ENCODE measurements around the gene C2orf72. TPM values are rescaled to one million over a fixed set of nuclear protein-coding genes. Genes with fewer than 3 reads are reported as not detected.

C2orf72 gene
- total and polyA plus RNA-seq, 4 donors = 0.28 to 1.3 (median 0.56) TPM

- no peaks in the 10 kb centered on the region for H3K27me3 ChIP-seq (ENCODE audit: control insufficient read depth in 3 of 3, insufficient read depth in 3 of 3, low read length in 2 of 3)
- peaks cover 10 to 34% (median 28%) of the 10 kb centered on the region in 4 donors for H3K36me3 ChIP-seq (ENCODE audit: control insufficient read depth in 4 of 4, insufficient read depth in 4 of 4, low read length in 4 of 4)
- H3K4me3 ChIP-seq = no peak overlapping the region
- no peaks in the 10 kb centered on the region for H3K4me1 ChIP-seq (ENCODE audit: control insufficient read depth in 5 of 5, insufficient read depth in 5 of 5, low read length in 5 of 5)
- no peaks in the 10 kb centered on the region for H3K9me3 ChIP-seq (ENCODE audit: control insufficient read depth in 4 of 4, insufficient read depth in 3 of 4, low read length in 3 of 4)
- 67 to 83% methylated on average over 4 of the region's 4 CpGs for WGBS, 2 donors
- no peak for DNase-seq
- H3K9ac ChIP-seq (ENCODE audit: insufficient read depth in 1 of 2, low read length in 2 of 2) = no peak overlapping the region
- no peak for ATAC-seq (ENCODE audit: insufficient read depth, low FRiP score)
- H3K27ac ChIP-seq (ENCODE audit: low read depth in 1 of 2, low read length in 1 of 2) = no peak overlapping the region
- TF ChIP-seq CTCF (IDR thresholded peaks at IDR 0.05; ENCODE audit: control extremely low read depth, extremely low read depth) = no peak
Observed at GRCh38 chr2:231088754-231089153, 51.4 kb downstream of the C2orf72 start.

GRCh38 chr2:231093933-231094332 lies 56.6 kb downstream of the C2orf72 start:
- Histone ChIP-seq H3K27me3 (ENCODE audit: control insufficient read depth in 3 of 3, insufficient read depth in 3 of 3, low read length in 2 of 3) (no peaks in the 10 kb centered on the region), H3K27ac (ENCODE audit: low read depth in 1 of 2, low read length in 1 of 2) (no peak overlapping the region), H3K9me3 (ENCODE audit: control insufficient read depth in 4 of 4, insufficient read depth in 3 of 4, low read length in 3 of 4) (peaks cover 0 to under 1% (median under 1%) of the 10 kb centered on the region in 4 donors), H3K9ac (ENCODE audit: insufficient read depth in 1 of 2, low read length in 2 of 2) (no peak overlapping the region), H3K4me3 (no peak overlapping the region), H3K4me1 (ENCODE audit: control insufficient read depth in 5 of 5, insufficient read depth in 5 of 5, low read length in 5 of 5) (no peaks in the 10 kb centered on the region), H3K36me3 (ENCODE audit: control insufficient read depth in 4 of 4, insufficient read depth in 4 of 4, low read length in 4 of 4) (peaks cover 9 to 28% (median 16%) of the 10 kb centered on the region in 4 donors)
- ATAC-seq (ENCODE audit: insufficient read depth, low FRiP score) (no peak), DNase-seq (no peak)
- 89 to 96% methylated on average over 5 of the region's 5 CpGs for WGBS, 2 donors
- TF ChIP-seq CTCF (IDR thresholded peaks at IDR 0.05; ENCODE audit: control extremely low read depth, extremely low read depth) = no peak

- no peaks in the 10 kb centered on the region for H3K27me3 ChIP-seq (ENCODE audit: control insufficient read depth in 3 of 3, insufficient read depth in 3 of 3, low read length in 2 of 3)
- H3K4me1 ChIP-seq (ENCODE audit: control insufficient read depth in 5 of 5, insufficient read depth in 5 of 5, low read length in 5 of 5) = no peaks in the 10 kb centered on the region
- no peak for TF ChIP-seq CTCF (IDR thresholded peaks at IDR 0.05; ENCODE audit: control extremely low read depth, extremely low read depth)
- ATAC-seq (ENCODE audit: insufficient read depth, low FRiP score) = no peak
- no peak overlapping the region for H3K27ac ChIP-seq (ENCODE audit: low read depth in 1 of 2, low read length in 1 of 2)
- 86 to 90% methylated on average over 4 of the region's 4 CpGs for WGBS, 2 donors
- H3K9ac ChIP-seq (ENCODE audit: insufficient read depth in 1 of 2, low read length in 2 of 2) = no peak overlapping the region
- DNase-seq = no peak
- H3K4me3 ChIP-seq = no peak overlapping the region
- H3K36me3 ChIP-seq (ENCODE audit: control insufficient read depth in 4 of 4, insufficient read depth in 4 of 4, low read length in 4 of 4) = peaks cover 9 to 37% (median 20%) of the 10 kb centered on the region in 4 donors
- H3K9me3 ChIP-seq (ENCODE audit: control insufficient read depth in 4 of 4, insufficient read depth in 3 of 4, low read length in 3 of 4) = peaks cover 3 to 10% (median 6%) of the 10 kb centered on the region in 4 donors
Observed at GRCh38 chr2:231094736-231095346, 57.5 kb downstream of the C2orf72 start.

Other genes with a start within 250 kb of the C2orf72 start
- gene ITM2C, start 172.6 kb upstream of the C2orf72 start, total RNA-seq = 10 to 100 TPM; 24.4 to 99.7 TPM
- 10 to 100 TPM; 18.0 to 21.7 TPM for gene ITM2C, start 172.6 kb upstream of the C2orf72 start, polyA plus RNA-seq
- under 1 TPM; 0.26 to 0.58 TPM for gene GPR55, start 112.3 kb upstream of the C2orf72 start, total RNA-seq
- under 1 TPM; 0.18 to 0.33 TPM for gene GPR55, start 112.3 kb upstream of the C2orf72 start, polyA plus RNA-seq
- not detected for gene SPATA3, start 41.4 kb upstream of the C2orf72 start, total RNA-seq
- not detected for gene SPATA3, start 41.4 kb upstream of the C2orf72 start, polyA plus RNA-seq
- gene PSMD1, start 19.3 kb downstream of the C2orf72 start, total RNA-seq = 10 to 100 TPM; 61.6 to 91.1 TPM
- 10 to 100 TPM; 30.1 to 50.4 TPM for gene PSMD1, start 19.3 kb downstream of the C2orf72 start, polyA plus RNA-seq
- gene HTR2B, start 87.5 kb downstream of the C2orf72 start, total RNA-seq = under 1 TPM; 0.09 to 0.31 TPM
- gene HTR2B, start 87.5 kb downstream of the C2orf72 start, polyA plus RNA-seq = under 1 TPM; 0.09 to 0.24 TPM
- 10 to 100 TPM; 28.6 to 51.6 TPM for gene ARMC9, start 161.1 kb downstream of the C2orf72 start, total RNA-seq
- 10 to 100 TPM; 20.5 to 48.6 TPM for gene ARMC9, start 161.1 kb downstream of the C2orf72 start, polyA plus RNA-seq

Measured in lung (tissue), 12 donors.